NCI-H2227 treated with DMSO at 0.1 percent for 48 hours (cell line): Measurements from ENCODE around the gene PCYT2.
A peak's percentile ranks its signal among the peaks of the same experiment; 100 is the strongest.

ENCODE experiments used
- DNase-seq: peaks from one replicate; lab custom pipeline; 2025; lab: John Stamatoyannopoulos, UW

Gene PCYT2

DNA sequence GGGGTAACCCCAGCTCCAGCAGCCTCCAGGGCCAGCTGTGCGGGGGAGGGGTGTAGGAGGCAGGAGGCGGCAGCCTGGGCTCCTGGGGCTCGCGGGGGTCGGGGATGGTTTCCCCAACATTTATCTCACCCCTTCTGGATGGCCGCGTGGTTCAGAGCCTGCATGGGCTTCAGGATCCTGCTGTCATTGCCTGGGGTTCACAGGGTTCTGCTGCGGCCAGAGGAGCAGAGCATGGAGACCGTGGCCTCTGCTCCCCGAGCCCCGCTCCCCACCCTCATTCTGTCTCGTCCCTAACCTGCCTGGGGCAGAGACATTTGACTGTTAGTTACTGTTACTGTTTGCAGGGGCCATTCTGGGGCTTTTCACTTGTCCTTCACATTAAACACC is 31.0 kb upstream of the PCYT2 start:
- DNase-seq: no peak

DNA sequence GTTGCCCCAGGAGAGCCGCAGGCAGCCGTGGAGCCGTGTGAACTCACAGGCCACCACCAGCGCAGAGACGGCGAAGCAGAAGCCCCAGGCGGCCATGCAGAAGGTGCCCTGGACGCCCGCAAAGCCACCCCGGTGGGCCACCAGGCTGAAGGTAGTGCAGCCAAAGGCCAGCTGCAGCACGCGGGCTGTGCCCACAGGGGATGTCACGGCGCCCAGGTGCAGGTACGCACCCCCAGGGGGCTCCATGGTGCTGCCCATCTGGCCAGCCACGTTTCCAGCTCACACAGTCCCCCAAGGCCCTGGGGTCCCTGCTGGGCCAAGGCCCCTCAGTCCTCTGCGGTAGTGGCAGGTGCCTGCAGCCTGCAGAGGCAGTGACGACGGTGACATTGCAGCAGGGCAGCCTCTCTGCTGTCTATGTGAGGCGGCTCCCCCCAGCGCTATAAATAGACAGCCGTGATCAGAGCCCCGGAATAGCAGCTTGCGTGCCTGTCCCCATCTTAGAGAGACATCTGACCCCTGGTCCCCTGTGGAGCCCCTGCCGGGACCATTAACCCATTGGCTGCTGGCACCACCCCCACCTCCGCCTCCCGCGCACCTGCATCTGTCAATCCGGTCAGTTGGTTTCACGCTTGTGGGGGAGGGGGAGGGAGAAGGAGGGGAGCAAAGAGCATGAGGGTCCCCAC is 30.4 kb upstream of the PCYT2 start:
- peak; percentile 35 for DNase-seq

DNA sequence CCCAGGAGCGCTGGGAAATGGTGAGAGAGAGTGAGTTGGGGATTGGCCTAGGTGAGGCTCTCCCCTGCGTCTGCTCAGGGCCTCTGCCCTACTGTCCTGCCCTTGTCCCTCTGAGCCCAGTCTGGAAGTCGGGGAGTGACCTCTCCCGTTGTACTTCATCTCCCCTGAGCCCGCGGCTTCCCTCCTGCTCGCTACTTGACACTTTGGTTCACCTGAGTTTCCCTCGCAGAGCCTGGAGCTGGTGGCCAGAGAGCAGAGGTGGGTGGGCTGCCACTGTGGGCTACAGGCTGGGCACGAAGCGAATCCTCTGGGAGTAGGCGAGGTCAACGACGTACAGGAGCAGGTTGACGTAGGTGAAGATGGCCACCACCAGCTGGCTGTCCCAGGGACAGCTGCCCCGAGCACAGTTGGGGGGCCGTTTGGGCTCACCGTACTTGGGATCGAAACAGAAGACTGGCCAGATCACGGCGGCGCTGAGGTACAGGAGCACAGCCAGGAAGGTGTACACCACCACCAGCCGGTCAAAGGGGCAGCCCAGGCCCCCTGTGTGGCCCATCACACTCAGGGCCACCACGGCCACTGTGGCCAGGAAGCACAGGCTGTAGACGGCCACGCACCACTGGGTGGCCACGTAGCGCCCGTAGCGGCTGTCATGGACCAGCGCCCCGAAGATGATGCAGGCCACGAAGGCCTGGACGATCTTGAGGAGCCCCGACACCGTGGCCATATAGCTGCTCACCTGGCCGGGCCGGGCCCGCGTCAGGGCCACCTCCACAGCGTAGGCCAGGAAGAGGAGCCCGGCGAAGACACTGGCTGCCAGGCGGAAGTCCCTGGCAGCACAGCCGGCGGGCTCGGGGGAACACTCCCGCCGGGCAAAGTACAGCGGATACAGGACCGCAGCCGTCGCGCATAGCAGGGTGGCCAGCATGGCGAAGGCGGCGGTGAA is 29.6 kb upstream of the PCYT2 start:
- no peak for DNase-seq

DNA sequence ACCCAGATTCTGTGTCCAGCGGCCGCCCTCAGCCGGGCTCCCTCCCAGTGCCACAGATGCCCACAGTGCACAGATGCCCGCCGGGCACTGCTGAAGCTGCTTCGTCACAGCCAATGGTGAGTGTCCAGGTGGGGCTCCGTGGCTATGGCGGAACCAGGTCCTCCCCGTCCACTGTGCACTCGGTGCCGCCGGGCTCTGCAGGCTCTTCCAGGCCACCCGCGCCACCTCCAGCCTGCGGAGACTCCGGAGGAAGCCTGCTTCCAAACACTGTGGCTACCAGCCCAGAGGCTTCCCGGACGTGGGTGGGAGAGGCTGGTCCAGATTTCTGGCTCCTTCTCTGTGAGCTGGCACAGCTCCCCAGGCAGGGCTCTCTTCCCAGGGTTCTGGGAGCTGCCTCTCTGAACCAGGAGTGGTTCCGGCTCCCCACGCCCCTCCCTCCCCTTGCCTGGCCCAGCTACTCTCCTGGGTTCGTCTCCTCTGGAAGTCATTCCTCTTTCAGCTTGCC is 28.7 kb upstream of the PCYT2 start:
- no peak for DNase-seq

DNA sequence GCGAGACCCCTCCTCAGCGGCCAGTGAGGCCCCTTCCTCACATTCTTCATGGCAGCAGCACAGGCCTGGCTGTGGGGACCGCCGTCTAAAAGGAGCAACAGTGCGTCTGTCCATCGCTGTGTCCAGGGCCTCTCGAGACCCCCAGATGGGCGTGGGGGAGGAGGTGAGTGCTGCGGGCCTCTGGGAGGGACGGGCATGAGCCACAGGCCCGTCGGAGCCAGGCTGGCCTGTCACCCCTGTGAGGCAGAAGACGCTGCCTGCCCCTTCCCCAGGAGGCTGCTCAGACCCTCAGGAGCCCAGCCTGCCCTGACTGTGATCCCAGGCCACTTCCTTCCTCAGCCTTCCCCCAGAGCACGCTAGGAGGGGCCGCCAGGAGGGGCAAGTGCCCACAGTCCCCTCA is 28.0 kb upstream of the PCYT2 start:
- DNase-seq: no peak

DNA sequence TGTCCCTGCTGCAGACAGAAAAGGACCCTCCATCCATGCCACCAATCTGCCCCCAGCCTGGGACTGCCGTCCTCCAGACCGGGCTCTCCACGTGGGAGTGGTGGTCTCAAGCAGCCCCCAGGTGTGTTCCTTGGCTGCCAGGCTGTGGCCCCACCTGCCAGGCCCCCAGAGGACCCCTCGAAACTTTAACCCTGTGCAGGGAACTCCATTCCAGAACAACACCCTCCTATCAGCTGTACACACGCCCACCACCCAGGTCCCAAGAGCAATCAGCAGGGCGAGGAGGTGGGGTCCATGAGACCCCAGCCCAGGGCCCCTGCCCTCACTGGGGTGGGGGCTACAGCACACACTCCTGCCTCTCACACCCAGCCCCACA is 24.5 kb upstream of the PCYT2 start:
- DNase-seq: no peak

DNA sequence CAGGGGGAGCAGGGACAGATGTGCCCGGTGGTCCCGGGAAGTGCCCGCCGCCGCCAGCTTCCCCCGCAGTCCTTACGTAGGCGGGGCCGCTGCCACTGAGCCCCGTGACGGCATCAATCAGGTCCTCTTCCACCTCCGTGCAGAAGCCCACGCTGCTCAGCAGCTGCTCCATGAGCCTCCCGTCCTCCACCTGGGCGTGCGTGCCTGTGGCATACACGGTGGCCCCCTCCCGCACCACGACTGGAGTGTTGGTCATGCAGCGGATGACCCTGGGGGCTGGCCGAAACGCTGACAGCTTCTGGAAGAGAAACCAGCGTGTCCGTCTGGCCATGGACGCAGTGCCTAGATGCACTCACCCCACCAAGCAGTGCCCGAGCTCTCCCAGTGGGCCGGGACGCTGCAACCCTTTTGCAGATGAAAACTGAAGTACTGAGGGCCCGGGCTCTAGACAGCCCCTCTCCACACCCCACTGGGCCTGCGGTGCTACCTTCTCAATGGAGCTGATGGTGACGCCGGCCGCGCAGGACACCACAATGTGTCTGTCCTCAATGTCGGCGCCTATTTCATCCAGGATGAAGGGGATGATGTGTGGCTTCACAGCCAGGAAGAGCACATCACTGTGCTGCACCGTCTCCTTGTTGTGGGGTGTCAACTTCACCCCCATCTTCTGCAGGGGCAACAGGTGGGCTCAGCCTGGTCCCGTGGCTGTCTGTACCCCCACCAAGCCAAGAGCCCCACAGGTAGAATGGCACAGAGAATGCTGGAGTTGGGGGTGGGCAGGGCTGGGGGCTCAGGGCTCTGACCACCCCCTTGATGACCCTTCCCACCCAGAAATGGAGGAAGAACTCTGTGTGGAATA is 23.9 kb upstream of the PCYT2 start:
- DNase-seq: no peak

DNA sequence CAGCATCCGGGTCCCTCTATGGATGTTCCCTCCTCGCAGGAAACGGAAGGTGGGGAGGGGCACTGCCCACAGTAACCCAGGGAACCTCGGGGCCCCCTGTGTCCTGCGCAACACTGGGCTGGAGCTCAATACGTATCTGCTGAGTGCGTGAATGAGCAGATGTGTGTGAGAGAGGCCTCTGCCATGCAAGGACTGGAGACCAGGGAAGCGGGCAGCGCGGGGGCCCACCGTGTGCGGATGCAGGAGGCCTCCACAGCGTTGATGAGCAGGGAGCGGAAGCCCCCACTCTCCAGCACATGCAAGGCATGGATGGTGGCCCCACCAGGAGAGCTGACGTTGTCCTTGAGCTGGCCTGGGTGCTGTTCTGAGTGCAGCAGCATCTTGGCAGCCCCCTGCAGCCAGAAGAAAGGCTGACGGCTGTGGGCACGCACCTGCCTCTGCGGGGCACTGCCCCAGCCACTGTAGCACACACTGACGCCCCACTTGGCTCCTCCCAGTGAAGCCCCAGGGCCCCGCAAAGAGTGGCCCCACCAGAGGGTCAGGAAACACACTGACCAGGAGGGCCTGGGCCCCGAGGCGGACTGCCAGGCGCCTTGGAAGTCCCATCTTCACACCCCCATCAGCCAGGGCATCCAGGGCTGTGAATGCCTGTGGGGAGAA is 23.0 kb upstream of the PCYT2 start:
- no peak for DNase-seq

DNA sequence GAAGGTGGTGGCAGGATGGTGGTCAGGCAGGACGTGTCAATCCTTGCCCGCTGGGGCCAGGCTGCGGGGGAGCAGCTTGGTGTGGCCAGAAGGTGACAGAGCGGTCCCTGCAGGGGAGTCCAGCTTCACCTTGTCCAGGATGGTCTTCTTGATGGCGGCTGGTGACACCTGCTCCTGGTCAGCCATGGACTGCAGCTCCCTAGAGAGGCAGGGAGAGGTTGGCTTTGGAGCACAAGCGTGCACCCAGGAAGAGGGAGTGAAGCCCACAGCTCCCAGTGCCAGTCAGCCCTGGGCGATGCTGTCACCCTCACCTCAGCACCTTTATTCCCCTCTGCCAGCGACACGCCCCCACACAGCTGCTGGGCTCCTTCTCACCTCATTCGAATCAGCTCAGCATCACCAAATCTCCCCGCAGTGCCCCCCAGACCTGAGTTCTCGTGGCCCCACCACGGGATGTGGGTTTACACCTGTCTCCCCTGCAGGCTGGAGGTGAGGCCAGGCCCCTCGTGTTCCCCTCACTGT is 22.0 kb upstream of the PCYT2 start:
- DNase-seq: no peak

DNA sequence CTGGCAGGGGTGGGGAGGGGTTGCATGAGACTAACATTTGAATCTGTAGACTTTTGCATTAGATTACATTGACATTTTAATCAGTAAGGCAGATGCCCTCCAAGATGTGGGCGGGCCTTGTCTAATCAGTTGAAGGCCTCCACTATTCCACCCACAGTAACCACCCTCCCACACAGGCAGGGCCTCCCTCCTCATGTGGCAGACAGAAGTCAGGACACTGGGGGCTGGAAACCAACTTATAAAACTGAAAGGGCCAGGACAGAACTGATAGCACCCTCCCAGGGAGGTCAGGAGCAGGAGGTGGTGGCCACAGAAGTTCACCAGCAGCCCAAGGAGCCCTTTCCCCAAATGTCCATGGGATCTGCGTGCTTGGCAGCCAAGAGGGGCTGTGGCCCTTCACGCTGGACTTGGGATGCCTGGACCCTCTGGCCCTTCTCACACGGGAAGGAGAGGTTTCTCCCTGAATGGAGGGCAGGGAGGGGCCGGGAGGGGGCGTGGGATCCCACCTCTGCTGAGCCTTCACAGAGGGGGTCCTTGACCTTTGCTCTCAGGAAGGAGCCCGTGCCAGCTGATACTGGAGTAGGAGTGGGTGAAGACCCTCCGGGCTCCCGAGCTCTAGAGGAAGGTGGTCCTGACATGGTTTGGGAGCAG is 21.3 kb upstream of the PCYT2 start:
- no peak for DNase-seq

DNA sequence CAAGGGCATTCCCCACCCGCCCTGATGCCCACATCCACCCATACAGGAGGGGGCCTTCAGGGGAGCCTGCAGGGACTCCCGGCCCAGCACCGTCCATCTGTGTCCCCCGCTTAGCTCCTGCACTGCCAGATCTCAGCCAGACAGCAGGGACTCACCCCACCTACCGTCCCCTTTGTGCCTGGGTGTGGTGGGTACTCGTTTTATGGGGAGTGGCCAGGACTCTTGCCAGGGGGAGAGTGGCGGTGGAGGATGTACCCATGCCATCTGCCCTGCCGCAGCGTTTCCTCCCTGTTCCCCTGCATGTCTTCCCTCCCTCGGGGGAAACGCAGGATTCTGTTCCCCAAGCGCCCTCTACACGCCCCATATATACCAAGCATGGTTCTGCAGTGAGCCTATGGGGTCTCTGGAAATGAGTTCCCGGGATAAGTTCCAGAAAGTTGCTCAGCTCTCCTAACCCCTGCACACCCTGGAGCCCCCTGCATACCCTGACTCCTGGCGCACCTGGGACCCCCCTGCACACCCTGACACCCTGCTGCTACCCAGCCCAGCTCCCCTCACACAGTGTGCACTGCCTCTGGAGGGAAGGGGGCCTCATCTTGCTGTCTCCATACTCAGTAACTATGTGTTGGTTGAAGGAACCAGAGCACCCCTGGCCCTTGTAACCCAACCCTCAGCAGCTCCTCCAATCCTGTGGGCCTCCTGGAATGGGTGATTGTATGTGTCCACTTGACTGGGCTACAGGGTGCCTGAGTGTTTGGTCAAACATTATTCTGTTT is 20.5 kb upstream of the PCYT2 start:
- DNase-seq: no peak

DNA sequence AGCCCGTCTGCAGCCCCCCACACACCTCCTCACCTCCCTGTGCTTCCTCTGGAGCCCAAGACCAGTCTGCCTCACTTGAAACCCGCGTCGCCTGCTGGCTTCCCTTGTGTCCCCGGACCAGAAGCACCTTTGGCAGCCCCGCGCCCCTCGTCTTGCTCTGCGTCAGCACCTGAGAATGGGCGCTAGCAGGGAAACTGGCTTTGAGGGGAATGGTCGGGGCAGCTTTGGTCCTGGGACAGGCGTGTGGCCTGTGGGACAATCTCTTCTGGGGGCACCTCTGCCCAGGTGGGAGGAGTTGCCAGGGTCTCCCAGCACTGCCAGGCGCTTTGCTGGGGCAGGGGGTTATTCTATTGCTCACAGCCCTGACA is 20.0 kb upstream of the PCYT2 start:
- DNase-seq: no peak

DNA sequence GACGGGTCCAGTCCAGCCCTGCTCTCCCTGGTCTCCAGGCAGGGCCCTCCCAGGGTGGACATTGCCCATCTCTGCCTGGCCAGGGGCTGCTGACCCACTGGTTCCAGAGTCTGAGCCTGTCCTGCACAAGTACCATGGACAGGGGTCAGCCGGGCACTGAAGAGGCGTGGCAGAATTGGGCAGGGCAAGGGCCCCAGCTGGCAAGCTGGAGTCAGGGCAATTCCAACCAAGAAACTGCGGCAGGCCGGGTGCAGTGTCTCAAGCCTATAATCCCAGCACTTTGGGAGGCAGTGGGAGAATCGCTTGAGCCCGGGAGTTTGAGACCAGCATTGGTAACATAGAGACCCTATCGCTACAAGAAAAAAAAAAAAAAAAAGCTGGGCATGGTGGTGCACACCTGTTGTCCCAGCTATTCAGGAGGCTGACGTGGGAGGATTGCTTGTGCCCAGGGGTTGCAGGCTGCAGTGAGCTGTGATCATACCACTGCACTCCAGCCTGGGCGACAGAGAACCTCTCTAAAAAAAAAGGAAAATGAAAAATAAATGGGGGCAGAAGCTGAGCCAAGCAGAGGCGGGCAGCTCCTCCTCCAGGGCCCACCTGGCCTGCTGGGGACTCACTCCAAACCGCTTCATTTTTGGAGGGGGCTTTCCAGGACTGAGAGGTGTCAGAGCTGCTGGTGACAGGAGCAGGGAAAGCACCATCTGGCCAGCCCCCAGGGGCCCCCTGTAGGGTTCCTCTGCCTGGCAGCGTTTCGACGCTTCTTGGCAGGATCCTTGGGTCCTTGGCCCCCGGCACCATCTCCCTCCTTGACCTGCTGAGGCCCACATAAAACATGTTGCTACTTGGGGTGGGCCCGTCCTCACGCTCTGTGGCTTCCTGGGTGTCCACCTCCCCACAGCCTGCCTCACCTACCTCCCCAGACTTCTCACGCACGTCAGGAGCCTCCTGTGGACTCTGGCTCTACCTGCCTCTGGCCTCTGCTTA is 19.2 kb upstream of the PCYT2 start:
- no peak for DNase-seq

DNA sequence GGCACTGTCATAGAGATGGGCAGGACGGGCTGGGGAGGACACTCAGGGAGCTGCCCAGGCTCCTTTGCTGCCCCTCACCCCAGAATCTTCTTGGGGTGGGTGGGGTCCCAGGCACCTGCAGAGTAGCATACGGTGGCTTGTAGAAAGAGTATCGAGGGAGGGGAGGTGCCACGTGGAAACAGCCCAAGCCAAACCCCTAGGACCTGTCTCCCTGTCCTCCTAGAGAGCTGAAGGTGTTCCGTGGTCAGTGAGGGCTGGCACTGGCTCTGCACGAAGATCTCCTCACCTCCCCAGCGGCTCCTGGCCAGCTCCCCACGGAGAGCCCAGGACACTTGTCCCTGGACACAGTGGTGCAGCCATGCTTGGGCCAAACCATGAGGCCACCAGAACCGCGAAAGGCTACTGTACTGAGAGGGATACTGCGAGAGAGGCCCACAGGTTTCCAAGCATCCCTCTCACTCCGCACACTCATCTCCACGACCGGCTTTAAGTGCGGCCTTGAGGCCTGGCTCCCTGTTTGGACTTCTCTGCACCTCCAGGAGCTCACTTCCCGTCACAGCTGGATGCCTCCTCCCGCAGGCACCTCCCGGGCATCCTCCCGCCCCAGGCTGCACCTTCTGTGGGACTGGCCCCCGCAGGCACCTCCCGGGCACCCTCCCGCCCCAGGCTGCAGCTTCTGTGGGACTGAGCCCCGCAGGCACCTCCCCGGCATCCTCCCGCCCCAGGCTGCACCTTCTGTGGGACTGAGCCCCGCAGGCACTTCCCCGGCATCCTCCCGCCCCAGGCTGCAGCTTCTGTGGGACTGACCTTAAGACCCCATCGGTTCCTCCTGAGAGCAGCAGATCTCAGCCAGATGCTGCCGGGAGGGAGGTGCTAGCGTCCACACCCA is 18.3 kb upstream of the PCYT2 start:
- no peak for DNase-seq

DNA sequence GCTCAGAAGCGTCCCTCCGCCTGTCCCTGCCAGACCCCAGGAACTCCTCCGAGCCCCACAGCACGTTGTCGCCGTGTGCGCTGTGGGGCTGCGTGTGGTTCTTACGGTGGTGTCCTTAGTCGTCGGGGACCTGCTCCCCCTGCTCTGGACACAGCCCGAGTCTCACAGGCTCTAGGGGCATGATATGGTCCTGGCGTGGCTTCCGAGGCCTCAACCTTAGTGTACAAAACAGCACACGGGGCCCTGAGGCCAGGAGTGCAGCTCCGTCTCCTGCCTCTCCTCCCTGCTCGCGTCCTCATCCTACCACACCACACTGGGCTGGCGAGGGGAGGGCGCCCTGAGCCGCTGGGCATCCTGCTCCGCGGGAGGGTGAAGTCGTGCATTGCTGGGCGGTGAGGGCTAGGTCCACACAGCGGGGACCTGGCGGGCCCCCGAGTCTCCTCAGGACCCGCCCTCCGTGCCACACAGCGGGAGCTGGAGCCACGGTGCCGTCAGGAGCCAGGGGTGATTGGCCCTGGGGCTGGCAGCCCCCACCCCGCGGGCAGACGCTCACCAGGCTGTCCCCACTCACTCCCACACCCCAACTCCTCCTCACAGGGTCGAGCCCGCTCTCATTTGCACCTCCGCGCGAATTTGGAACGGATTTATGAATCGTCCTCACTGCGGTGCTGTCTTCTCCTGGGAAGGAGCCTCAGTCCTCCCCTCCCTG is 17.5 kb upstream of the PCYT2 start:
- no peak for DNase-seq

DNA sequence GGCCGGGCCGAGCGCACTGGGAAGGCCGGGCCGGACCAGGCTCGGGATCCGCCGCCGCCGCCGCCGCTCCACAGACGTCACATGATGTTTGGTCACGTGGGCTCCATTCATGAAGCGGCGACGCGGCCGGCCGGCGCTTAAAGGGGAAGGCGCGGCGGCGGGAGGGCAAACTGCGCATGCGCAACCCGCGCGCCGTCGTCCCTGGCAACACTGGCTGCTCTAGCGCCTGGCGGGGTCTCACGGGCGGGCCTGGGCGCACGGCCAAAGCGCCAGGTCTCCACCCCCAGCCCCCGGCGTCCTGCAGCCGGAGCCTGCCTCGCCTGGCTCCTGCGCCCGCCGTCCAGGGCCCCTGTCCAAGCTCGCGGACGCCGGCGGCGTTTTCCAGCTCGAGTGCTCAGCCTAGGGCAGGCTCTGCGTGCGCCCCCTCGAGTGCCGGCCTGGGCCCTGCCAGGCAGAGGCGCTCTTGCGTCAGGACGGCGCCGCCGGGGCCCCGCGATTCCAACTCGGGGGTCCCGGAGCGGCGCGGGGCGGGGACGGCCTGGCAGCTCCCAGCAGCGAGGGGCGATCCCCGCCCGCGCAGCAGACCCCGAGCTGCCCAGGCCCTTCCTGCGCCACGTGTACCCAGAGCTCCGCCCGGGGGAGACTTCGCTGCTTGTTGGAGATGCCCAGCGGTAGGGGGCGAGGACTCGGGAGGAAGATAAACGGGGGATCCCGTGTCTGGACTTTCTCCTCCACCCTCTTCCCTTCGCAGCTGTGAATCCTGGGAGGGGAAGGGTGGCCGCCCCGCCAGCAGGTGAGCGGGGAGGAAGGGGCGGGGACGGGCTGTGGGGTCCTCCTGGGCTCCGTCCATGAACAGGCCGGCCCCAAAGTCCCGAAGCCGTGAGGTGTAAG is 16.7 kb upstream of the PCYT2 start, which contains the start of gene MAFG:
Gene MAFG (minus strand): TSS at position 83 of the 891 bp plus-strand sequence. CDS start 4,550 bp downstream, outside the sequence.
- DNase-seq: peak; percentile 95
